ENCODE results near the gene SEMA5A. TPM values are rescaled to one million over a fixed set of nuclear protein-coding genes. Genes with fewer than 3 reads are reported as not detected.

The SEMA5A gene
- total and polyA plus RNA-seq, 7 donors, result 0.24 to 3.9 (median 0.66) TPM

DNA sequence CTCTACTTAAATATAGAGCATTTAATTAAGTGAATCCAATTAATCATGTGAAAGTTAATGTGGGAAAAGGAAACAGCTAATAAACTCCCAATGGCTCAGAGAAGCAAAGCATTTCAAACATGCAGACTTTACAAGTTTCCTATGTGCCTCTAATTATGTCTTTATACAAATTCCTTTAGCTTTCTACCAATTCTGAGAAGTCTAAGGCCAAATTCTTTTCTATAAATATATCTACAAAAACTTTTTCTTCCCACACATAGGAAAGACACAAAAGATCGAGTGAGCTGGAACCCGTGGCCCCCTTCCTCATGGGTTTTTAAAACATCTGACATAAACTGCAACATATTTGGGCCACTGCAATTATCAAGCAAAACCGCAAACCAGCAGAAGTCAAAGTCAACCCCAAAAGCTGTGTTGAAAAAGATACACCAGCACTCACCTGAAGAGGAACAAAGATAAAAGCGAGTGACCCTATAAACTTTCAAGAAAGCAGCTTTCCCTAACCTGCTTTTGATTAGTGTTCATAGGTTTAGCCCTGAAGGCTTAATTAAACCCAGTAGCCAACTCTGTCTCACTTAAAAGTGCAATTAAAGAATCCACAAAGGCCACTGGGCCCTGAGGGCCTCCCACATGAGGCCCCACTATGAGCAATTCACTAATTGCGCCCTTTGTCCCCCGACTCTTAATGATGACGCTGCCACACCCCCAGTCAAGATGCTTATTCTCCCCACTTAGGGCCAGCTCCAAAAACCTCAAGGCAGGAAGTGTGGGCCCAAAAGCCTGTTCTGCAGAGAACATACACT, 12.1 kb downstream of the SEMA5A start:
- Histone ChIP-seq H3K27ac (no peak overlapping the region), H3K4me3 (no peak overlapping the region), H3K36me3 (ENCODE audit: insufficient read depth in 1 of 2, low read depth in 1 of 2) (no peaks in the 10 kb centered on the region), H3K27me3 (ENCODE audit: insufficient read depth in 3 of 3, low read length in 2 of 3) (no peaks in the 10 kb centered on the region), H3K9me3 (no peaks in the 10 kb centered on the region), H3K4me1 (peaks cover 12% of the 10 kb centered on the region)
- intact Hi-C loops (cut with DNase I), result no loop called here
- DNase-seq (no peak), ATAC-seq (no peak)
- WGBS, 3 donors, result 90 to 94% (median 91%) methylated on average over 7 of the region's 7 CpGs
- TF ChIP-seq CTCF (IDR thresholded peaks at IDR 0.05), result no peak

- no peaks in the 10 kb centered on the region for H3K36me3 ChIP-seq (ENCODE audit: insufficient read depth in 1 of 2, low read depth in 1 of 2)
- intact Hi-C loops (cut with DNase I), result no loop called here
- no peak overlapping the region for H3K4me3 ChIP-seq
- WGBS, 3 donors, result 20 to 27% (median 24%) methylated on average over 4 of the region's 4 CpGs
- TF ChIP-seq CTCF (IDR thresholded peaks at IDR 0.05), result no peak
- no peaks in the 10 kb centered on the region for H3K27me3 ChIP-seq (ENCODE audit: insufficient read depth in 3 of 3, low read length in 2 of 3)
- H3K9me3 ChIP-seq, result no peaks in the 10 kb centered on the region
- no peak for ATAC-seq
- peaks cover 12% of the 10 kb centered on the region for H3K4me1 ChIP-seq
- no peak overlapping the region for H3K27ac ChIP-seq
- no peak for DNase-seq
Observed at GRCh38 chr5:9533096-9533495, 12.8 kb downstream of the SEMA5A start.

DNA sequence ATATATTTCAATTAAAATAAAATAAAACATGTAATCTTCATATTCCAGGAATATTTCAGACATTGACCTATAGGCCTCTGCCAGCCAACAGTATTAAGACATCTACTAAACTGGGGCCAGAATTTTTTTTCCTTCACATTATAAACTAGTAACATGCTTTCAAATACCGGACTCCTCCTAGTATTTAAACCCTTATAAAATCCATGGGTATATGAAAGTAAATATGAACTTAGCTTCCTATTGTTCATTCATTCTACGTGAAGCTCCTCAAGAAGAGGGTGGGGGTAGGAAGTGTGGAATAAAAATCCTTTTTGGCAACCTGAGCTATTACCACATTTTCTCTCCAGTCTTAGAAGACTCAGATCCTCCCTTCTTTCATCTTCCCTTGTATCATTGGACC, 16.4 kb downstream of the SEMA5A start:
- H3K27ac ChIP-seq, result peak overlapping the region; percentile 71

DNA sequence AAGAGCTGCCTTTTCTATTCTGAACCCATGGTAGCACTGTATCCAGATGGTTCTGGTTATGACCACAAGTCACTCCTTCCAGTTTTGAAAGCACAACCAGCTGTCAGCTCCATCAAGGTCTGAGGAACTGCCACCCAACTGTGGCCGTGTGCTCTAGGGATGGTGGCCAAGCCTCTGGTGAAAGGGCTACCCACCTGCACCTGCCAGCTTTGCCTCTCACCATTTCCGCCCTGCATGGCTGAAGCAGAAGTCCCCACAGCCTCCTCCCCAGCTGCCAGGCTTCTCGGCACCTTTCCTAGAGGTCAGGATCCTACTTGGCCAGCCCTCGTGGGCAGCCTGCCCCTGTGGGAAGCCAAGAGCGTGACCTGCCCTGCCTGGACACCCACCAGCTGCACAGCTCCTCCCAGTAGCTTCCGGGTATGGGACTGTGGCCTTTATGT, 16.8 kb downstream of the SEMA5A start:
- intact Hi-C loops (cut with DNase I), result no loop called here
- no peaks in the 10 kb centered on the region for H3K9me3 ChIP-seq
- peak; percentile 88 to 95 (median 94) for ATAC-seq
- H3K27me3 ChIP-seq (ENCODE audit: insufficient read depth in 3 of 3, low read length in 2 of 3), result no peaks in the 10 kb centered on the region
- DNase-seq, result peak; percentile 23 to 75
- TF ChIP-seq CTCF (IDR thresholded peaks at IDR 0.05), result no peak
- peak overlapping the region; percentile 71 for H3K27ac ChIP-seq
- H3K4me3 ChIP-seq, result no peak overlapping the region
- 21% methylated on average over 6 of the region's 6 CpGs for WGBS, 3 donors
- H3K36me3 ChIP-seq (ENCODE audit: insufficient read depth in 1 of 2, low read depth in 1 of 2), result no peaks in the 10 kb centered on the region
- peaks cover 12% of the 10 kb centered on the region for H3K4me1 ChIP-seq

More for the DNA sequence above, 16.4 kb downstream of the SEMA5A start:
- no peak for ATAC-seq
- no peaks in the 10 kb centered on the region for H3K27me3 ChIP-seq (ENCODE audit: insufficient read depth in 3 of 3, low read length in 2 of 3)
- H3K4me3 ChIP-seq, result no peak overlapping the region
- H3K36me3 ChIP-seq (ENCODE audit: insufficient read depth in 1 of 2, low read depth in 1 of 2), result no peaks in the 10 kb centered on the region
- intact Hi-C loops (cut with DNase I), result no loop called here
- H3K9me3 ChIP-seq, result no peaks in the 10 kb centered on the region
- WGBS, 3 donors, result 70 to 88% (median 75%) methylated on average over 2 of the region's 2 CpGs
- no peak for DNase-seq
- H3K4me1 ChIP-seq, result peaks cover 12% of the 10 kb centered on the region
- no peak for TF ChIP-seq CTCF (IDR thresholded peaks at IDR 0.05)
